NCI-H1105 treated with DMSO at 0.1 percent for 48 hours (cell line): ENCODE results near the gene TXLNG.
A peak's percentile ranks its signal among the peaks of the same experiment; 100 is the strongest.

Experiments used
- DNase-seq: peaks from one replicate; lab custom pipeline; 2025; lab: John Stamatoyannopoulos, UW

TXLNG gene

GRCh38 chrX:16785247-16786138, 773 bp upstream of the TXLNG start:
- DNase-seq, result no peak

GRCh38 chrX:16786791-16787735, 797 bp downstream of the TXLNG start:
- no peak for DNase-seq

GRCh38 chrX:16788477-16788876, 2.2 kb downstream of the TXLNG start:
- DNase-seq, result no peak

- no peak for DNase-seq
Measured at GRCh38 chrX:16796298-16796697, 10.0 kb downstream of the TXLNG start.

- no peak for DNase-seq
Measured at GRCh38 chrX:16797358-16797757, 11.1 kb downstream of the TXLNG start.

- no peak for DNase-seq
Measured at GRCh38 chrX:16797841-16798240, 11.6 kb downstream of the TXLNG start.

- no peak for DNase-seq
Measured at GRCh38 chrX:16804923-16805464, 18.7 kb downstream of the TXLNG start.

- DNase-seq, result no peak
Measured at GRCh38 chrX:16807548-16807947, 21.3 kb downstream of the TXLNG start.

- no peak for DNase-seq
Measured at GRCh38 chrX:16807976-16808542, 21.8 kb downstream of the TXLNG start.

GRCh38 chrX:16814597-16814996, 28.3 kb downstream of the TXLNG start:
- DNase-seq, result no peak

GRCh38 chrX:16819634-16820033, 33.4 kb downstream of the TXLNG start:
- no peak for DNase-seq

GRCh38 chrX:16822723-16823122, 36.5 kb downstream of the TXLNG start:
- DNase-seq, result no peak

GRCh38 chrX:16825264-16826035, 39.2 kb downstream of the TXLNG start:
- no peak for DNase-seq

GRCh38 chrX:16826207-16826606, 39.9 kb downstream of the TXLNG start:
- peak; percentile 49 for DNase-seq

- DNase-seq, result no peak
Measured at GRCh38 chrX:16827225-16827624, 41.0 kb downstream of the TXLNG start.

GRCh38 chrX:16828124-16828908, 42.0 kb downstream of the TXLNG start:
- no peak for DNase-seq

GRCh38 chrX:16832301-16832700, 46.0 kb downstream of the TXLNG start:
- DNase-seq, result no peak

- DNase-seq, result no peak
Measured at GRCh38 chrX:16834806-16835205, 48.5 kb downstream of the TXLNG start.

- DNase-seq, result no peak
Measured at GRCh38 chrX:16836371-16836770, 50.1 kb downstream of the TXLNG start.

GRCh38 chrX:16838202-16839066, 52.2 kb downstream of the TXLNG start:
- no peak for DNase-seq
